ENCODE measurements around the gene FGFR3.

FGFR3 gene

GRCh38 chr4:1804638-1805492, 11.8 kb downstream of the FGFR3 start:
- DNase-seq = no peak

- DNase-seq = no peak
Observed at GRCh38 chr4:1805493-1806222, 12.6 kb downstream of the FGFR3 start.

DNA sequence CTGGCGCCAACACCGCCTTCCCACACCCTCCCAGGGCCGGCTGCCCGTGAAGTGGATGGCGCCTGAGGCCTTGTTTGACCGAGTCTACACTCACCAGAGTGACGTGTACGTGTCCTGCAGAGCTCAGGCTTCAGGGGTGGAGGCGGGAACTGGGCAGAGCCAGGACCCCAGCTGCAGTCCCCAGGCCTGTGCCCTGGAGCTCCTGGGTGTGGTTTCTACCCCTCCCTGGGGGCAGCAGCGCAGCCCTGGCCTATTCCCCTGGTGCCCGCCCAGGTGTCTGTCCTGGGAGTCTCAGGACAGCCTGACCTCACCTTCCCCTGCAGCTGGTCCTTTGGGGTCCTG, 13.1 kb downstream of the FGFR3 start:
- DNase-seq = no peak

GRCh38 chr4:1806596-1807331, 13.7 kb downstream of the FGFR3 start:
- no peak for DNase-seq

- DNase-seq = no peak
Observed at GRCh38 chr4:1807332-1807777, 14.3 kb downstream of the FGFR3 start.

DNA sequence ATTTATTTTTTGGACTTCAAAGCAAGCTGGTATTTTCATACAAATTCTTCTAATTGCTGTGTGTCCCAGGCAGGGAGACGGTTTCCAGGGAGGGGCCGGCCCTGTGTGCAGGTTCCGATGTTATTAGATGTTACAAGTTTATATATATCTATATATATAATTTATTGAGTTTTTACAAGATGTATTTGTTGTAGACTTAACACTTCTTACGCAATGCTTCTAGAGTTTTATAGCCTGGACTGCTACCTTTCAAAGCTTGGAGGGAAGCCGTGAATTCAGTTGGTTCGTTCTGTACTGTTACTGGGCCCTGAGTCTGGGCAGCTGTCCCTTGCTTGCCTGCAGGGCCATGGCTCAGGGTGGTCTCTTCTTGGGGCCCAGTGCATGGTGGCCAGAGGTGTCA, 15.3 kb downstream of the FGFR3 start:
- no peak for DNase-seq

DNA sequence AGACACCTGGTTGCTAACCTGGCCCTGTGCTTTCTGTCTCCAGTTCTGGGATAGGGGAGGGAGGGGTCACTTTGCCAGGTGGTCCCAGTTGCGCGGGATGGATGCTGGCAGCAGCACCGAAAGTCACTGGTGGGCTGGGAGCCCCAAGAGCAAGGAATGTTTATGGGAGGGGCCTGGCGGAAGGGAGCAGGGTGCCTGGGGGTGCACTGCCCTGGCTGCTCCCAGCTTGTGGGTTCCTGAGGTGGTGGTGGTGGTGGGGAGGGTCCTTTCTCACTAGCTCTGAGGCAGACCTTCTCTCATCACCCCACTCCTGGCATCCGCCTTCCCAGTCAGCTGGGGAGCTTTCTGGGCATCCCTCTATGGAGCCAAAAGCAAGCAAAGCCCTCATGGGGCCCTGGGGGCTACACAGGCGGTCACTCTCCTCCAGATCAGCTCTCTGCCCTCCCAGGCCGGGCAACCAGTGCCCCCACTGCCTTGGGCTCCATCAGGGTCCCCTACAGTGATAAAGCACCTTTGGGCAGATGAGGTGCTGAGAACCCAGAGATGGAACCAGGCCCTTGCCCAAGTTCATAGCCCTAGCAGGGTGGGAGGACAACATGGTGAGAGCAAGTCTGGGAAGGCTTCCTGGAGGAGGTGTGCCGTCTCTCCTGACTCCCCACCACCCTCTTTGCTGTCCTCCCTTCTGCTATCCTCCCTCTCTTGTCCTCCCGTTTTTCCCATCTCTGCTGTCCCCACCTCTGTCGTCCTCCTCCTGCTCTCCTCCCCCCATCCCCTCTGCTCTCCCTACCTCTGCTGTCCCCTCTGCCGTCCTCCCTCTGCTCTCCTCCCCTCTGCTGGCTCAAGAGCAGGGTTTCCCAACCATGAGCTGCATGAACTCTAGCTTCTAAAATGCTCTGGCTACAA, 16.0 kb downstream of the FGFR3 start:
- no peak for DNase-seq

DNA sequence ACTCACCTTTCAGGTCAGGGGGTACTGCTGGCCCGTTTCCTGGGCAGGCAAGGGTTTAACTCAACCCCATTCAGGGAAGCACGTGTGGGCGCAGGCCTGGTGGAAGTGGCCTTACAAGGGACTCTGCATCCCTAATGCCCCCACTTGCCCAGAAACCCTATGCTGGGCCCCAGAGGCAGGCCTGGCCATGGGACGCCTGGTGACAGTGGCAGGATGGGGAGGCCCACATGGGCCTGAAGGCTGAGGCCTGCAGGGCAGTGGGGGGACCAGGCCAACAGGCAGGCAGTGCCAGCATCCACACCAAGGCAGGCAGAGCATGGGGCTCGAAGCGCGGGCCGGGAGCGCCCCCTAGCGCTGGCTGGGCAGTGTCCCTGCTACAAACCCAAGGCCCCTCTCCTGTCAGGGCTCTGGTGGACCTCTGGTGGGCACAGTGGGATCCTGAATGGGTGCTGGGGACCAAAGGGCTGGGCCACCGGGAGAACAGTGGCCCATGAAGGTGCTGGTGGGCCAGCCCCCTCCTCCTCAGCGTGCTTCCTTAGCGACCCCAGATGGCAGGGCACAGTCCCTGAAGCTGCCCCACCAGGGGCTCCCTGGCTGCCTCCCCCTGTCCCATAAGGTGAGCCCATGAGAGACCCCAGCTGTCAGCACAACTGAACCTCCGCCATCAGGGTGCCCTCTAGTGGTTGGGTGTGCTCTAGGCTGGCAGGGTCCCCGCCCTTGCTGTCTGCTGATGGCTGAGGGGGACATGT, 16.8 kb downstream of the FGFR3 start:
- DNase-seq = no peak

- no peak for DNase-seq
Observed at GRCh38 chr4:1810765-1811164, 17.7 kb downstream of the FGFR3 start.

DNA sequence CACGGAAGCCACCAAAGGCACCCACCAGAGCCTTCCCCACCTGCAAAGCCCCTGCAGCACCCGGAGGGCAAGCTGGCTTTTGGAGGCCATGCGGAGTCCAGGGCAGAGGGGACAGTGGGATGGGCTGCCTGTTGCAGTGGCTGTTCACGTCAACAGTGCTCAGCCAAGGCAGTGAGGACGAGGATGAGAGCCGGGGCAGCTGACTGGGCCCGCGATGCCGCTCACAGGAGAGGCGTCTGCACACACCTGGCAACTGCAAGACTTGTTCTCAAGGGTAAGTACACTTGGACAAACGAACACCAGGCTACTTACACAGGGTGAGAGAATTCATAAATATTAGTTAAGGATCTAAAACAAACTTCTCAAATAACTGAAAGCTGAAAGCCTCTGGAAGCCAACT, 19.6 kb downstream of the FGFR3 start:
- DNase-seq = no peak

- no peak for DNase-seq
Observed at GRCh38 chr4:1813231-1813630, 20.1 kb downstream of the FGFR3 start.

DNA sequence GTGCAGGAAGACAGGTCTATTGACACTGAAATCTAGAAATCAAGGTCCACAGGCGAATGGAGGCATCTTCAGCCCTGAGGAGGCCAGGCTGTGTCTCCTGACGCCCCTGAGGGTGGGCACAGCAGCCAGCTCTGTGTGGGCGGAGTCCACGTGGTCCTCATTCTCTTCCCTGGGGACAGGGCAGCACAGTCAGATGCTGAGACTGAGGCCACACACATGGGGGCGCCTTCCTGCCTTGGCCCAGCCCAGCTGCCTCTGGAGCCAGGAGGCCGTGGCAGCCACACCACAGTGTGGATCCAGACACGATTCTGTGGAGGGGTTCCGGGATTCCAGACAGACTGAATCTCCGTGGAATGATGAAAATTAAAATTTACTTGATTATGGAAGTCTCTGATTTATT, 20.8 kb downstream of the FGFR3 start:
- DNase-seq = no peak

GRCh38 chr4:1814453-1814852, 21.4 kb downstream of the FGFR3 start:
- DNase-seq = no peak

GRCh38 chr4:1815096-1815996, 22.3 kb downstream of the FGFR3 start:
- DNase-seq = no peak

- DNase-seq = no peak
Observed at GRCh38 chr4:1815997-1816860, 23.1 kb downstream of the FGFR3 start.

GRCh38 chr4:1819284-1819683, 26.2 kb downstream of the FGFR3 start:
- no peak for DNase-seq

GRCh38 chr4:1819816-1820215, 26.7 kb downstream of the FGFR3 start:
- no peak for DNase-seq

DNA sequence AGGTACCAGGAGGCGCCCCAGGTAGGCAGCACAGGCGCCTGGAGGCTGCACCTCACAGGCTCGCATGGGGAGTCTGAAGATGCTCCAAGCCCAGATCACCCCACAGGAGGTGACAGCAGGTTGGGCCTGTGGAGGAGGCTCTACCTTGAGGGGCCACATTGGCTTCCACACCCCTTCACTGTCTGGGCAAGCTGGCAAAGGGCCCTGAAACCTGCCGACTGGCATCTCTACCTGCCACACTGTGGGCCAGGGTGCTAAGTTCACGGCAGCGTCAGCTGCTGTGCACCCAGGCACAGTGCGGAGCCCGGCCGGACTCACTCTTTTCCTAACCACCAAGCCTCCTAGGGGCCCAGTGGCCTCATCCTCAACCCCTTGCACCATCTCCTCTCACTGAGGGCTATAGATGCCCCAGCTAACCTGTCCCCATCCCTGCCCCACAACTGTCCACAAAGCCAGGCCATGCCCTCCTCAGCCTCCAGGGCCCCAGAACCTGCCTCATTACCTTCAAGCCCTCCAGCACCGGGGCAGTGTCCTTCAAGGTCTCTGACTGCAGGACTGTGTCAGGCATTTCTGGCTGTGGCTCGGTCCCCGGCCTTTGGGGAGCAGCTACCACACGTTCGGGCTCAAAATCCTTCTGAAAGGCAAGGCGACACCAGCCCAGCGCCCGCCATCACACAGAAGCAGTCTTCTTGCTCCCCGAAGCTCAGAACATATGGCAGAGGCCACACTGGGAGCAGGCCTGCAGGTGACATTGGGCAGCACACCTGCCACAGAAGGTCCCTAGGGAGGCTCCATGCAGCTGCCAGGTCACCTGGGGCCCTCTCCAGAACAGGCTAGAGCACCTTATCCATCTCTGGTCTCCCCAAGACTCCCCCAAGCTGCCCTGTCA, 28.8 kb downstream of the FGFR3 start:
- no peak for DNase-seq

Data from NCI-H1436 treated with DMSO at 0.1 percent for 48 hours (cell line).